Memory B cell (primary cell): ENCODE data around the gene HOXB5.

Source experiments
- ATAC-seq: fragments of 150-1000 bp; cut with Tn5 transposase; 2 replicates; pipeline ENCODE4 v1.10.0; 2021; ENCODE audit warnings: low read depth, mild to moderate bottlenecking, moderate library complexity
- DNase-seq, 2 donors: peaks; one replicate each; pipeline ENCODE4 v3.0.0; 2022; ENCODE audit warnings: low spot score in 2 of 2
- H3K27ac Mint-ChIP-seq: one replicate; pipeline ENCODE4 v1.8.0; 2022; ENCODE audit warnings: mild to moderate bottlenecking, moderate library complexity, mixed read lengths
- H3K27me3 Mint-ChIP-seq: one replicate; pipeline ENCODE4 v1.8.0; 2022; ENCODE audit warnings: mixed read lengths
- H3K36me3 Mint-ChIP-seq: one replicate; pipeline ENCODE4 v1.8.0; 2022; ENCODE audit warnings: mild to moderate bottlenecking, mixed read lengths
- H3K4me1 Mint-ChIP-seq: one replicate; pipeline ENCODE4 v1.8.0; 2022; ENCODE audit warnings: mixed read lengths
- H3K4me3 Mint-ChIP-seq: one replicate; pipeline ENCODE4 v1.8.0; 2022; ENCODE audit warnings: mild to moderate bottlenecking, moderate library complexity, mixed read lengths
- H3K9me3 Mint-ChIP-seq: one replicate; pipeline ENCODE4 v1.8.0; 2022; ENCODE audit warnings: mixed read lengths

HOXB5 gene

GRCh38 chr17:48596735-48597527 lies 3.4 kb upstream of the HOXB5 start:
- H3K4me1 Mint-ChIP-seq = peaks cover 25% of the 10 kb centered on the region
- H3K9me3 Mint-ChIP-seq = no peaks in the 10 kb centered on the region
- H3K4me3 Mint-ChIP-seq = peak overlapping the region; percentile 84
- peak overlapping the region; percentile 73 for H3K27ac Mint-ChIP-seq
- peaks cover 51% of the 10 kb centered on the region for H3K27me3 Mint-ChIP-seq
- H3K36me3 Mint-ChIP-seq = no peaks in the 10 kb centered on the region
- DNase-seq (no peak), ATAC-seq (no peak)

- H3K9me3 Mint-ChIP-seq = no peaks in the 10 kb centered on the region
- peak overlapping the region; percentile 67 for H3K4me3 Mint-ChIP-seq
- no peak for ATAC-seq
- DNase-seq = no peak
- peak overlapping the region; percentile 73 for H3K27ac Mint-ChIP-seq
- no peaks in the 10 kb centered on the region for H3K36me3 Mint-ChIP-seq
- peaks cover 56% of the 10 kb centered on the region for H3K27me3 Mint-ChIP-seq
- peaks cover 25% of the 10 kb centered on the region for H3K4me1 Mint-ChIP-seq
Measured at GRCh38 chr17:48596000-48596734, 2.6 kb upstream of the HOXB5 start.

DNA sequence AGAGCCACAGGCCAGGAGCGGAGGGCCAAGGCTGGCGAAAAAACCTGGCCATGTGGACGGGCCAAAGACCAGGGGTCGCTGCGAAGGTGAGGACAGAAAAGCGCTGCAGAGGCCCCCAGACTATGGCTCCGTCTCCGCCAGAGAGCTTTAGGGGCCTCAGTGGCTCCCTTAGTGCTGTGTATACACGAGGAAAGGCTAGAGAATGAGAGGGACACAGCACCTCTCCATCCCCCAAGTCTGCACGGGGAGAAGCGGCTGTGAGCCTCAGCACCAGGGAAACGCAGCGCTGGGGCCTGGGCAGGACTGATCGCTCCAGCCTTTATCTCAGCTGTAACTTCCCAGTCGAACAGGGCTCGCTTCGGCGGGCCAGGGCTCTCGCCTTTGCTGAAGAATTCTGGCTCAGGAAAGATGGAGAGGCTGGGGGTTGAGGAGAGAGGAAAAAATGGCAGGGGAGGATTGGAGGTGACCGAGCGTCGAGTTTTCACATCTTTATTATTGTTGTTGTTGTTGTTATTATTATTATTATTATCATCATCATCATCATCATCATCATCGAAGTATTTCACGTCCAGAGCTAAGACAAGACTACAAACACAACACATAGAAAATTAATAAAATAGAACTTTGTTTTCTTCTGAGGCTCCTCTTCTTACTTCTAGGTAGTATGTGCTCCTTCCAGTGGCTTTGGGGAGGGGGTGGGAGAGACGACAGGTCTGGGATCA lies 1.9 kb upstream of the HOXB5 start:
- ATAC-seq (no peak), DNase-seq (no peak)
- Mint-ChIP-seq H3K4me1 (peaks cover 25% of the 10 kb centered on the region), H3K9me3 (no peaks in the 10 kb centered on the region), H3K4me3 (no peak overlapping the region), H3K27ac (peak overlapping the region; percentile 47), H3K27me3 (peaks cover 53% of the 10 kb centered on the region), H3K36me3 (no peaks in the 10 kb centered on the region)

- ATAC-seq = no peak
- Mint-ChIP-seq H3K27ac (no peak overlapping the region), H3K36me3 (no peaks in the 10 kb centered on the region), H3K27me3 (peaks cover 54% of the 10 kb centered on the region), H3K4me3 (no peak overlapping the region), H3K4me1 (peaks cover 25% of the 10 kb centered on the region), H3K9me3 (no peaks in the 10 kb centered on the region)
- no peak for DNase-seq
Measured at GRCh38 chr17:48594538-48595277, 1.1 kb upstream of the HOXB5 start.

DNA sequence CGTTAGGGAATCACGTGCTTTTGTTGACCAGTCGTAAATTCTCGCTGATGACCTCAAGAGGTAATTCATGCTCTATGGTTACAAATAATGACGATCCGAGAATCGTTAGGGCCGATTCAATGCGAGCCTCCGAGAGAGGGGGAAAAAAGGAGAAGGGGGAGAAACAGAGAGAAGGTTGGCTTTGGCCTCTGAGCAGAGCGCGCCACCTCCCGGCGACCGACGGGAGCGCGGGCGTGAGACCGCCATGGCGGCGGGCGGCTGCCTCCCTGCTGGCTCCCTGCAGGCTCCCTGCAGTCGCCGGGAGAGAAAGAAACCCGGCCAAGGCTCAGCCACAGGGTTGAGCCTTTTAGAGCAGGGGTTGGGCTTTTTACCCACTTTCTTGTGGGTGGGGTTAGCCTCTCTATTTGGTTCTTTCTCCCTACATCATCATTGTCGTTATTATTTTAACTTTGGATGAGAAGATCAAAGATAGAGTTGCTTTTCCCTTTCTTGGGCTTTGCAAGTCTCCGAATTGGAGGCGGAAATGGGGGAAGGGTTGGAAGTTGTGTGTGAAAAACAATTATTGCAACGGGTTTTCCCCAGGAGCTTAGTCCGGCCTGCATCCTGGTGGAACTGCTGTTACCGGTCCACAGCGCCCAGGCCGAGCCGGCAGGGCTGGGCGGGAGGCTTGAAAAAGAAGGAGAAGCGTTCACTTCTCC lies 410 bp upstream of the HOXB5 start:
- DNase-seq = peak; percentile 81 to 86
- Mint-ChIP-seq H3K4me3 (peak overlapping the region; percentile 58), H3K27ac (peak overlapping the region; percentile 8)

GRCh38 chr17:48592577-48592976 lies 1.0 kb downstream of the HOXB5 start:
- DNase-seq (no peak), ATAC-seq (peak; percentile 24)
- Mint-ChIP-seq H3K27ac (peak overlapping the region; percentile 64), H3K27me3 (peaks cover 56% of the 10 kb centered on the region), H3K36me3 (no peaks in the 10 kb centered on the region), H3K4me3 (no peak overlapping the region), H3K9me3 (no peaks in the 10 kb centered on the region), H3K4me1 (peaks cover 19% of the 10 kb centered on the region)

More for the DNA sequence above, 410 bp upstream of the HOXB5 start:
- H3K27me3 Mint-ChIP-seq = peaks cover 50% of the 10 kb centered on the region
- ATAC-seq = peak; percentile 57
- H3K9me3 Mint-ChIP-seq = no peaks in the 10 kb centered on the region
- no peaks in the 10 kb centered on the region for H3K36me3 Mint-ChIP-seq
- peaks cover 25% of the 10 kb centered on the region for H3K4me1 Mint-ChIP-seq

- Mint-ChIP-seq H3K36me3 (no peaks in the 10 kb centered on the region), H3K27ac (peak overlapping the region; percentile 64), H3K4me1 (peaks cover 14% of the 10 kb centered on the region), H3K4me3 (no peak overlapping the region), H3K9me3 (no peaks in the 10 kb centered on the region), H3K27me3 (peaks cover 58% of the 10 kb centered on the region)
- ATAC-seq = peak; percentile 19
- DNase-seq = no peak
Measured at GRCh38 chr17:48592057-48592514, 1.5 kb downstream of the HOXB5 start.

GRCh38 chr17:48591255-48592056 lies 2.1 kb downstream of the HOXB5 start:
- Mint-ChIP-seq H3K27ac (no peak overlapping the region), H3K36me3 (no peaks in the 10 kb centered on the region), H3K4me1 (peaks cover 8% of the 10 kb centered on the region), H3K9me3 (no peaks in the 10 kb centered on the region), H3K27me3 (peaks cover 52% of the 10 kb centered on the region), H3K4me3 (no peak overlapping the region)
- ATAC-seq (no peak), DNase-seq (no peak)

DNA sequence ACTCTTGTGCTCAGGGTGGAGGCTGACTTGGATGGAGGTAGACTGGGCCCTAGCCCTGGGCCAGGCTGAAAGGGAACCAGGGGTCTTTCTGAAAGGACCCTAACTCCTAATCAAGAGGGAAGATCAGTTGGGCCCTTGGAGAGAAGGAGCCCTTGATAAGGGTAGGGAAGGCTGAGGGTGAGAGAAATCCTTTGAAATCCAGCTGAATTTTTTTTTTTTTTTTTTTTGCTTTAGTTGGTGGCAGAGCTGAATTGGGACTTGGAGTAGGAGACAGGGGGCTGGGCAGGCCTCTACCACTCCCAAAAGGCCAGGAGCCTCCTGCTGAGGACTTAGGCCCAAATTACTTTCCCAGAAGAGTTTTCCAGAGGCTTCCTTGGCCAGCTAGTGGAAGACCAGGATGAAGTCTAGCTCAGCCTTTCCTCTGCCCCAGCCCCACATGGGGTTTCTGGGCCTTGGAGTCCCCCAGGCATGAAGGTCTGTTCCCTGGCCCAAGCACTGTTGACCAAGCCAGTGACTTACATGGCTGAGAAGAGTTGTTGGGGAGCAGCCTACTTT lies 2.9 kb downstream of the HOXB5 start:
- no peak overlapping the region for H3K4me3 Mint-ChIP-seq

DNA sequence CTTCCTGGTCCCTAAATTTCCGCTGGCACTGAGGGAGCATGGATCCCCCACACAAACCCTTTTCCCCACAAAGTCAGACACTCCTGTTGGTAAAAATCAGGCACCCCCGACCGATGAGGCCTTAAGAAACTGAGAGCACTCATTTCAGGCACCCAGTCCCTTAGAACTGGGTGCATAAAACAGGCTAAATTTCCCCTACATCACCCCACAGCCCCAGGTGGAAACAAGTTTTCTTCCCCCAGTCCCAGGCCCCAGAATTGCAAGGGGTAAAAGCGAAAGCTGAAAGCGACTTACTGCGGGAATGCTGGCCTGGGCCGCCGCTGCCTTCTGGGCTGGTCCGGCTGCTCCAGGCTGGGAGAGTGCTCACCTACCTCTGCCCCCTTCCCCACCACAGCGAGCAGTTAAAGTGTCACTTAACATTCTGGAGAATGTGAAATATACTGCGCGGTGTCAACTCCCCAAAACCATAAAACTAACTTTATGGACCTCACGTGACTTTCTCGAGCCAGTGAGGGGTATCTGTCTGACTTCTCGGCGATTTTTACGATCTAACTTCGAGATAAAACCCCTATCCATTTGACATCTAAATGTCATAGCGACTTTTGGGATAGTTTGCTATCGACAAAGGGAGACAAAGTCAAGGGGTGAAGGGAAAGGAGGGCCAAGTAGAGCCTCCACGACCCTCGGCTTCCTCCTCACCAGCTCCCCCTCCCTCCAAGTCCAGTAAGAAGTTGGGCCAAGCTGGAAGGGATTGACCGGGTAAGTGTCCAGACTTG lies 3.6 kb downstream of the HOXB5 start, which contains the start of gene HOXB3:
HOXB3 (minus strand) TSS at position 411 of the 776 bp plus-strand sequence. CDS start 37,767 bp downstream, outside the sequence.
- Mint-ChIP-seq H3K27me3 (peaks cover 50% of the 10 kb centered on the region), H3K4me1 (peaks cover 17% of the 10 kb centered on the region), H3K4me3 (no peak within 1 kb of the TSS), H3K9me3 (no peaks in the 10 kb centered on the region), H3K27ac (no peak within 1 kb of the TSS), H3K36me3 (no peaks in the 10 kb centered on the region)
- no peak for DNase-seq
- ATAC-seq = no peak

More for the DNA sequence above, 2.9 kb downstream of the HOXB5 start:
- Mint-ChIP-seq H3K27ac (no peak overlapping the region), H3K27me3 (peaks cover 52% of the 10 kb centered on the region), H3K36me3 (no peaks in the 10 kb centered on the region), H3K9me3 (no peaks in the 10 kb centered on the region), H3K4me1 (peaks cover 12% of the 10 kb centered on the region)
- ATAC-seq (no peak), DNase-seq (no peak)

- no peak for ATAC-seq
- DNase-seq = no peak
- Mint-ChIP-seq H3K4me3 (no peak overlapping the region), H3K36me3 (no peaks in the 10 kb centered on the region), H3K9me3 (no peaks in the 10 kb centered on the region), H3K27ac (no peak overlapping the region), H3K27me3 (peaks cover 55% of the 10 kb centered on the region), H3K4me1 (peaks cover 20% of the 10 kb centered on the region)
Measured at GRCh38 chr17:48589060-48589830, 4.3 kb downstream of the HOXB5 start.
